PC-9 (cell line): ENCODE data around the gene ALDH9A1.

Source experiments
- EZH2 ChIP-seq: fragments of 200-600 bp; sonication (generic); IDR thresholded peaks from 2 replicates; pipeline ENCODE4 v1.8.0; 2017; ENCODE audit warnings: antibody characterized with exemption, low read depth
- TF ChIP-seq, protein P1 (sequence below): fragments of 200-600 bp; sonication (generic); conservative IDR thresholded peaks from 2 replicates; pipeline ENCODE4 v1.6.1; 2017; ENCODE audit warnings: mixed run types, antibody characterized with exemption, mild to moderate bottlenecking, moderate library complexity

DNA sequence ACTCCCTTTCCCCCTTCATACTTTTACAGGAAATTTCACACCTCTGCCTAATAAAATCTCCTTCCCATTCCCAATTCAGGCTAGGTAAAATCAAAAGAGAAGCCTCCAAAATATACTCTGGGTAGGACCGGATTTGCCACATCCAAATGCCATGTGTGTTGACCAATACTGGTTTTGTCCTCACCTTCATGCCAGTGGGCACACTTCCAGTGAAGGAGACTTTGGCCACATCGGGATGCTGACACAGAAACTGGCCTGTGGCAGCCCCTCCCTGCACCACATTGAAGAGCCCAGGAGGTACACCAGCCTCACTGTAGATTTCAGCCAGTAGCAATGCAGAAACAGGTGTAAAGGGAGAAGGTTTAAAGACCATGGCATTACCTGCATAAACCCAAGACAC, 18.1 kb downstream of the ALDH9A1 start:
- TF ChIP-seq EZH2, result no peak
- TF ChIP-seq, protein P1, sequence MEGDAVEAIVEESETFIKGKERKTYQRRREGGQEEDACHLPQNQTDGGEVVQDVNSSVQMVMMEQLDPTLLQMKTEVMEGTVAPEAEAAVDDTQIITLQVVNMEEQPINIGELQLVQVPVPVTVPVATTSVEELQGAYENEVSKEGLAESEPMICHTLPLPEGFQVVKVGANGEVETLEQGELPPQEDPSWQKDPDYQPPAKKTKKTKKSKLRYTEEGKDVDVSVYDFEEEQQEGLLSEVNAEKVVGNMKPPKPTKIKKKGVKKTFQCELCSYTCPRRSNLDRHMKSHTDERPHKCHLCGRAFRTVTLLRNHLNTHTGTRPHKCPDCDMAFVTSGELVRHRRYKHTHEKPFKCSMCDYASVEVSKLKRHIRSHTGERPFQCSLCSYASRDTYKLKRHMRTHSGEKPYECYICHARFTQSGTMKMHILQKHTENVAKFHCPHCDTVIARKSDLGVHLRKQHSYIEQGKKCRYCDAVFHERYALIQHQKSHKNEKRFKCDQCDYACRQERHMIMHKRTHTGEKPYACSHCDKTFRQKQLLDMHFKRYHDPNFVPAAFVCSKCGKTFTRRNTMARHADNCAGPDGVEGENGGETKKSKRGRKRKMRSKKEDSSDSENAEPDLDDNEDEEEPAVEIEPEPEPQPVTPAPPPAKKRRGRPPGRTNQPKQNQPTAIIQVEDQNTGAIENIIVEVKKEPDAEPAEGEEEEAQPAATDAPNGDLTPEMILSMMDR, result no peak
